ENCODE results near the gene BCL2A1.
A peak's percentile ranks its signal among the peaks of the same experiment; 100 is the strongest.

BCL2A1 gene

GRCh38 chr15:79977431-79978054, 6.5 kb upstream of the BCL2A1 start:
- peak overlapping the region; percentile 34 for H3K4me3 ChIP-seq (ENCODE audit: low read depth, low read length)
- TF ChIP-seq CTCF (IDR thresholded peaks at IDR 0.05; ENCODE audit: low read depth, low read length, missing control alignments) = no peak
- DNase-seq (ENCODE audit: low read depth) = peak; percentile 68

- no peak for DNase-seq (ENCODE audit: low read depth)
- H3K4me3 ChIP-seq (ENCODE audit: low read depth, low read length) = no peak overlapping the region
- no peak for TF ChIP-seq CTCF (IDR thresholded peaks at IDR 0.05; ENCODE audit: low read depth, low read length, missing control alignments)
These were observed 2.6 kb upstream of the BCL2A1 start for GRCh38 chr15:79973456-79974195.

GRCh38 chr15:79972863-79973262, 1.9 kb upstream of the BCL2A1 start:
- TF ChIP-seq CTCF (IDR thresholded peaks at IDR 0.05; ENCODE audit: low read depth, low read length, missing control alignments) = no peak
- DNase-seq (ENCODE audit: low read depth) = no peak
- H3K4me3 ChIP-seq (ENCODE audit: low read depth, low read length) = no peak overlapping the region

GRCh38 chr15:79970181-79970580, 815 bp downstream of the BCL2A1 start:
- DNase-seq (ENCODE audit: low read depth) = no peak
- TF ChIP-seq CTCF (IDR thresholded peaks at IDR 0.05; ENCODE audit: low read depth, low read length, missing control alignments) = no peak
- peak overlapping the region; percentile 50 for H3K4me3 ChIP-seq (ENCODE audit: low read depth, low read length)

GRCh38 chr15:79969146-79969545, 1.9 kb downstream of the BCL2A1 start:
- TF ChIP-seq CTCF (IDR thresholded peaks at IDR 0.05; ENCODE audit: low read depth, low read length, missing control alignments) = no peak
- no peak for DNase-seq (ENCODE audit: low read depth)
- peak overlapping the region; percentile 50 for H3K4me3 ChIP-seq (ENCODE audit: low read depth, low read length)

- H3K4me3 ChIP-seq (ENCODE audit: low read depth, low read length) = peak overlapping the region; percentile 50
- DNase-seq (ENCODE audit: low read depth) = no peak
- no peak for TF ChIP-seq CTCF (IDR thresholded peaks at IDR 0.05; ENCODE audit: low read depth, low read length, missing control alignments)
These were observed 3.5 kb downstream of the BCL2A1 start for GRCh38 chr15:79967298-79968182.
